ENCODE results near the gene ANKRD55.

ANKRD55 gene

DNA sequence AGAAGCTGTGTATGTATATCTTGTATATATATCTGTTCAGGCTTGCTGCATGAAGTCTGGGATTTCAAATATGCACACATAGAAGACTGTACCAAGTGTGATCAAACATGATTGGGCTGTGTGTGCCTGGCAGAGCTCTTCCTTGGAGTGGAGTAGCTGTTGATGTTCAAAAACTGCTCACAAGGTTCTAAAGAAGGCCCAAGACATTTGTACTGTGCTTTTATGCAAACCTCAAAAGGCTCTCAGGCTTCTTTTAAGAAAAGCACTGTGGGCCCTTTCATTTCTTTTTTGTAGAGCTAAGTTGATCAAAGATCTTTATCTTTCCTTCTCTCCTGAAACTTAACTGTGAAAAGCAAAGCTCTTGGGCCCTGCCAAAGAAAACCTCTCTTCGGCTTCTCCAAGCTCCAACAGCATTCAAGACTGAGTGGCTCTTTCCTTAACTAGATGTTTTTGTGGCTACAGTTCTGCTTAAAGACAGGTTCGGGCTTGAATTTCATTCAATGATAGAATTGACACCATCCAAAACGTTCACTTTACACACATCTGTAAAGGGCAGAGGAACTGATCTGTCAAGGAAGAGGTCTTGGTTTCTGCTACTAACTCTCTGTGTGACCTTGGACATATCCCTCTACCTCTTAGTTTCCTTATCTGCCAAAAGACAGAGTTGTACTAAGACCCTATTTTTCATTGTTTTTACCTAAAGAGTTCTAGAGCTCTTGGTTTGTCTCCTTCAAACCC is 132.5 kb downstream of the ANKRD55 start:
- TF ChIP-seq, protein P1, sequence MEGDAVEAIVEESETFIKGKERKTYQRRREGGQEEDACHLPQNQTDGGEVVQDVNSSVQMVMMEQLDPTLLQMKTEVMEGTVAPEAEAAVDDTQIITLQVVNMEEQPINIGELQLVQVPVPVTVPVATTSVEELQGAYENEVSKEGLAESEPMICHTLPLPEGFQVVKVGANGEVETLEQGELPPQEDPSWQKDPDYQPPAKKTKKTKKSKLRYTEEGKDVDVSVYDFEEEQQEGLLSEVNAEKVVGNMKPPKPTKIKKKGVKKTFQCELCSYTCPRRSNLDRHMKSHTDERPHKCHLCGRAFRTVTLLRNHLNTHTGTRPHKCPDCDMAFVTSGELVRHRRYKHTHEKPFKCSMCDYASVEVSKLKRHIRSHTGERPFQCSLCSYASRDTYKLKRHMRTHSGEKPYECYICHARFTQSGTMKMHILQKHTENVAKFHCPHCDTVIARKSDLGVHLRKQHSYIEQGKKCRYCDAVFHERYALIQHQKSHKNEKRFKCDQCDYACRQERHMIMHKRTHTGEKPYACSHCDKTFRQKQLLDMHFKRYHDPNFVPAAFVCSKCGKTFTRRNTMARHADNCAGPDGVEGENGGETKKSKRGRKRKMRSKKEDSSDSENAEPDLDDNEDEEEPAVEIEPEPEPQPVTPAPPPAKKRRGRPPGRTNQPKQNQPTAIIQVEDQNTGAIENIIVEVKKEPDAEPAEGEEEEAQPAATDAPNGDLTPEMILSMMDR (IDR thresholded peaks at IDR 0.05), result no peak

- TF ChIP-seq, protein P1 (IDR thresholded peaks at IDR 0.05), result no peak
Observed at GRCh38 chr5:56099346-56099745, 133.8 kb downstream of the ANKRD55 start.

- TF ChIP-seq, protein P1 (IDR thresholded peaks at IDR 0.05), result no peak
Observed at GRCh38 chr5:56097055-56097454, 136.1 kb downstream of the ANKRD55 start.

DNA sequence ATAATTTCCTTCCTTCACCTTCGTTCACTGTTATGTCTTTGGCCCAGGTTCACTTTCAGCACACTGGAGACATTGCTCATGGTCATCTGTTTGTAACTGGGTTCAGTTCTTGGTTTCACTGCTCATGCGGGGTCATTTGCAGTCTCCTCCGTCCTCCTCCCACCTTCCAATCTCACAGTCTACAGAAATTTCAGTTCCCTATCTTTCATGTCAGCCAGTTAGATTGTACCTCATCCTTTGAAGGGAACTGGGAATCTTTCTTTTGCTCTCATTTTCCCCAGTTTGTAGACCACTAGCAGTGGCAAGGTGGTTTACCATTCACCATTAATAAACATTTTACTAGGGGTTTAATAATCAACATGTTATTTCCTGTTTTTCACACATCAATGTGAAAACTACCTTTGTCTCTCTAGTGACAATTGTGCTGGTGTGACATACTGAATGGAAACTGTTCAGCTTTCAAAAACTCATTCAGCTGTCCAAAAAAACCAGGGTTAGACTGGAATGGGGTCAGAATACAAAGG is 137.5 kb downstream of the ANKRD55 start:
- TF ChIP-seq, protein P1 (IDR thresholded peaks at IDR 0.05), result no peak

GRCh38 chr5:56094579-56095361 is 138.4 kb downstream of the ANKRD55 start:
- TF ChIP-seq, protein P1 (IDR thresholded peaks at IDR 0.05), result no peak

GRCh38 chr5:56093970-56094369 is 139.2 kb downstream of the ANKRD55 start:
- TF ChIP-seq, protein P1 (IDR thresholded peaks at IDR 0.05), result no peak

DNA sequence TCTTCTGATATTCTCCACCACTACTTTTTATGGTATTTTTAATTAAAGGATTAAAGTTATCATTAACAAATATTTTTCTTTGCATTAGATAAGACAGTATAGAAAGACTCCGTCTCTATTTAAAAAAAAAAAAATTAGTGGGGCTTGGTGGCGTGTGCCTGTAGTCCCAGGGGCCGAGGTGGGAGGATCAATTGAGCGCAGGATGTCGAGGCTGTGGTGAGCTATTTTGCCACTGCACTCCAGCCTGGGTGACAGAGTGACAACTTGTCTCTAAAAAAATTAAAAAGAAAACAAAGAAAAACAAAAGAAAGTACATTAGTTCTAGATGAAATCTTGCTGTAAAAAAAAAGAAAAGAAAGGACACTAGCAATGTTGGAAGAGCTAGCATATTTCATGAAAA is 141.0 kb downstream of the ANKRD55 start:
- TF ChIP-seq, protein P1 (IDR thresholded peaks at IDR 0.05), result no peak

Data from LNCAP (cell line).